ENCODE data around the gene LGALSL.

DNA sequence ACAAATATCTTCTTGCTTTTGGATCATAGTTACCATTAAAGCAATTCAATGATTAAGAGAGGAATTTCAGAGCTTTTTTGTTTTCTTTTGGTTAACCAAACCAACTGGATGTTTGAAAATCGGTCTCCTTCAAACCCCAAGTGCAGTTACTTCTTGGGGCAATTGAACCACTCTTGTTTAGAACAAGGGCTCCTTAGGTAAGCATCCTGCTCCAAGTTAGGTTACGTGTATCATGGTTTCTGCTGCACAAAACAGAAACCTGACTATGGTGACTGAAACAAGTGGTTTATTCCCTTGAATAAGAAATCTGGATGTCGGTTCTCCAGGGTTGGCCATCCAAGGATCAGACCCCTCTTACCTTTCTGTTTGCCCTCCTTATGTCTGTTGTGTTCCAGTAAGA, 16.1 kb upstream of the LGALSL start:
- TF ChIP-seq, protein P1, sequence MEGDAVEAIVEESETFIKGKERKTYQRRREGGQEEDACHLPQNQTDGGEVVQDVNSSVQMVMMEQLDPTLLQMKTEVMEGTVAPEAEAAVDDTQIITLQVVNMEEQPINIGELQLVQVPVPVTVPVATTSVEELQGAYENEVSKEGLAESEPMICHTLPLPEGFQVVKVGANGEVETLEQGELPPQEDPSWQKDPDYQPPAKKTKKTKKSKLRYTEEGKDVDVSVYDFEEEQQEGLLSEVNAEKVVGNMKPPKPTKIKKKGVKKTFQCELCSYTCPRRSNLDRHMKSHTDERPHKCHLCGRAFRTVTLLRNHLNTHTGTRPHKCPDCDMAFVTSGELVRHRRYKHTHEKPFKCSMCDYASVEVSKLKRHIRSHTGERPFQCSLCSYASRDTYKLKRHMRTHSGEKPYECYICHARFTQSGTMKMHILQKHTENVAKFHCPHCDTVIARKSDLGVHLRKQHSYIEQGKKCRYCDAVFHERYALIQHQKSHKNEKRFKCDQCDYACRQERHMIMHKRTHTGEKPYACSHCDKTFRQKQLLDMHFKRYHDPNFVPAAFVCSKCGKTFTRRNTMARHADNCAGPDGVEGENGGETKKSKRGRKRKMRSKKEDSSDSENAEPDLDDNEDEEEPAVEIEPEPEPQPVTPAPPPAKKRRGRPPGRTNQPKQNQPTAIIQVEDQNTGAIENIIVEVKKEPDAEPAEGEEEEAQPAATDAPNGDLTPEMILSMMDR (IDR thresholded peaks at IDR 0.05): no peak
- no peak for TF ChIP-seq POLR2A (IDR thresholded peaks at IDR 0.05)
